ENCODE results near the gene ECM1.

DNA sequence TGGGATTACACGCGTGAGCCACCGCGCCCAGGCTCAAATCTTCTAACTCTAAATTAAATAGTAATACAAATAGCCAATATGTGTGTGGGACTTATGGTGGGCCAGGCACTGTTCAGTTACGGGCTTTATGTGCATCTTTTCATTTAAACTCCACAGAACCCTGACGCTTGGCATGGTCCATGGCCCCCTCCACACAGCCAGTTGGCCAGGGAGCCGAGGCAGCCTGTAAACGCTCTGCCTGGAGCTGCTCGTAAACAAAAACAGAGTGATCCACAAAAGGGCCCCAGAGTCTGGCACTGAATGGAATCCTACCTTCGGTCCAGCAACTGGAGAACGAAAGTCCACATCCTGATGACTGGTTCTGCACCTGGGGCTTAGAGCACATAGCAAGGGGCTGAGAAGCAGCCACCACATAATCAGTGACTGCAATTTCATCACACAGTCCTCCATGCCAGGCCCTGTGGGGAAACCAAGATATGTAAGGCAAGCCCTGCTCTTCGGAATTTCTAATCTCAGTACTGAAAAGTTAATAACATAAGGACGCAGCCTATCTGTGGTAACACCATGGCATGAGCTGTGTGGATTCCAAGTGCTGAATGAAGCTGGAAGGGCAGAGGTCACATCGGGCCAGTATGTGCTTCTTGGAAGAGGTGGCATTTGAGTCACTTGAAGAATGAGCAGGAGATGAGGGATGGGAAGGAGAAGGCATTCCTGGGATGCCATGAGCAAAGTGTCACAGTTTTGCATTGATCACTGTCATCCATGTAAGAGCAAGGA is 27.8 kb downstream of the ECM1 start:
- TF ChIP-seq, protein P1, sequence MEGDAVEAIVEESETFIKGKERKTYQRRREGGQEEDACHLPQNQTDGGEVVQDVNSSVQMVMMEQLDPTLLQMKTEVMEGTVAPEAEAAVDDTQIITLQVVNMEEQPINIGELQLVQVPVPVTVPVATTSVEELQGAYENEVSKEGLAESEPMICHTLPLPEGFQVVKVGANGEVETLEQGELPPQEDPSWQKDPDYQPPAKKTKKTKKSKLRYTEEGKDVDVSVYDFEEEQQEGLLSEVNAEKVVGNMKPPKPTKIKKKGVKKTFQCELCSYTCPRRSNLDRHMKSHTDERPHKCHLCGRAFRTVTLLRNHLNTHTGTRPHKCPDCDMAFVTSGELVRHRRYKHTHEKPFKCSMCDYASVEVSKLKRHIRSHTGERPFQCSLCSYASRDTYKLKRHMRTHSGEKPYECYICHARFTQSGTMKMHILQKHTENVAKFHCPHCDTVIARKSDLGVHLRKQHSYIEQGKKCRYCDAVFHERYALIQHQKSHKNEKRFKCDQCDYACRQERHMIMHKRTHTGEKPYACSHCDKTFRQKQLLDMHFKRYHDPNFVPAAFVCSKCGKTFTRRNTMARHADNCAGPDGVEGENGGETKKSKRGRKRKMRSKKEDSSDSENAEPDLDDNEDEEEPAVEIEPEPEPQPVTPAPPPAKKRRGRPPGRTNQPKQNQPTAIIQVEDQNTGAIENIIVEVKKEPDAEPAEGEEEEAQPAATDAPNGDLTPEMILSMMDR (optimal IDR thresholded peaks at IDR 0.05 in 1 of 3, IDR thresholded peaks at IDR 0.05 in 1 of 3, conservative IDR thresholded peaks at IDR 0.05 in 1 of 3; ENCODE audit: extremely low read depth in 1 of 3, insufficient read depth in 2 of 3, low read length in 3 of 3), result no peak
- no peak for TF ChIP-seq EZH2 (IDR thresholded peaks at IDR 0.05; ENCODE audit: low read length)

Measured in keratinocyte (primary cell).